Brain microvascular endothelial cell (primary cell): ENCODE measurements around the gene SURF6.
"Not testable (repeated sequence)": the region's sequence is repeated elsewhere in the genome, so short reads cannot be mapped to it uniquely, and the experiment has no call there.

Experiments
- DNase-seq: peaks from one replicate; pipeline ENCODE4 v3.0.0-alpha.2; 2020
- H3K27ac ChIP-seq: fragments of 250-450 bp; sonication (Bioruptor Pico); 2 replicates; pipeline ENCODE4 v1.5.1; 2020; ENCODE audit warnings: mild to moderate bottlenecking, moderate library complexity
- H3K27me3 ChIP-seq: fragments of 250-450 bp; sonication (Bioruptor Pico); replicated peaks from 2 replicates; pipeline ENCODE4 v1.5.1; 2020; ENCODE audit warnings: mild to moderate bottlenecking
- H3K36me3 ChIP-seq: fragments of 250-450 bp; sonication (Bioruptor Pico); replicated peaks from 2 replicates; pipeline ENCODE4 v1.5.1; 2020; ENCODE audit warnings: mild to moderate bottlenecking
- H3K4me3 ChIP-seq: 2 replicates; pipeline ENCODE4 v1.5.1; 2011; ENCODE audit warnings: low read depth, mild to moderate bottlenecking, control low read depth, low read length, moderate library complexity
- CTCF ChIP-seq: IDR thresholded peaks from 2 replicates; pipeline ENCODE4 v1.5.1; 2011; ENCODE audit warnings: low read depth, mild to moderate bottlenecking, moderate library complexity, low read length, control low read depth, inconsistent platforms; ENCODE audit errors: missing control alignments
- in situ Hi-C: cut with HindIII; loops from 2 replicates; pipeline ENCODE4 v1.10.0; 2017; ENCODE audit warnings: low sequenced_read_pairs, low pct_ligation_motif_present

Gene SURF6

GRCh38 chr9:133301253-133302230, 34.4 kb downstream of the SURF6 start:
- no peak for TF ChIP-seq CTCF

DNA sequence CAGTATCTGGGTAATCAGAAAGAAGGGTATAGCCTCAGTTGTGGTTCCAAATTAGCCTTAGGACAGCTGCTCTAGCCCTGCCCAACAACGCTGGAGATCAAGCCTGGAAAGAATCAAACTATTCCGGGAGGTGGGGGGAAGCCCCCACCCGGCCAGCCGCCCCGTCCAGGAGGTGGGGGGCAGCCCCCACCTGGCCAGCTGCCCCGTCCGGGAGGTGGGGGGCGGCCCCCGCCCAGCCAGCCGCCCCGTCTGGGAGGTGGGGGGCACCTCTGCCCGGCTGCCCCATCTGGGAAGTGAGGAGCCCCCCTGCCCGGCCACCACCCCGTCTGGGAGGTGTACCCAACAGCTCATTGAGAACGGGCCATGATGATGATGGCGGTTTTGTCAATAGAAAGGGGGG, 36.0 kb downstream of the SURF6 start:
- DNase-seq, in situ Hi-C loops, H3K27ac ChIP-seq: not testable (repeated sequence)

More at GRCh38 chr9:133301253-133302230, 34.4 kb downstream of the SURF6 start:
- no peak for DNase-seq
- Histone ChIP-seq H3K4me3 (no peak overlapping the region), H3K36me3 (no peaks in the 10 kb centered on the region), H3K27me3 (no peaks in the 10 kb centered on the region), H3K27ac (no peak overlapping the region)
- in situ Hi-C loops = no loop called here

GRCh38 chr9:133294257-133294656, 41.7 kb downstream of the SURF6 start:
- no peak overlapping the region for H3K4me3 ChIP-seq
- TF ChIP-seq CTCF = no peak
- DNase-seq = no peak
- no peaks in the 10 kb centered on the region for H3K36me3 ChIP-seq
- H3K27ac ChIP-seq = no peak overlapping the region
- H3K27me3 ChIP-seq = no peaks in the 10 kb centered on the region
- in situ Hi-C loops = no loop called here

More for the DNA sequence above, 36.0 kb downstream of the SURF6 start:
- not testable (repeated sequence) for H3K4me3 ChIP-seq, H3K36me3 ChIP-seq, H3K27me3 ChIP-seq

DNA sequence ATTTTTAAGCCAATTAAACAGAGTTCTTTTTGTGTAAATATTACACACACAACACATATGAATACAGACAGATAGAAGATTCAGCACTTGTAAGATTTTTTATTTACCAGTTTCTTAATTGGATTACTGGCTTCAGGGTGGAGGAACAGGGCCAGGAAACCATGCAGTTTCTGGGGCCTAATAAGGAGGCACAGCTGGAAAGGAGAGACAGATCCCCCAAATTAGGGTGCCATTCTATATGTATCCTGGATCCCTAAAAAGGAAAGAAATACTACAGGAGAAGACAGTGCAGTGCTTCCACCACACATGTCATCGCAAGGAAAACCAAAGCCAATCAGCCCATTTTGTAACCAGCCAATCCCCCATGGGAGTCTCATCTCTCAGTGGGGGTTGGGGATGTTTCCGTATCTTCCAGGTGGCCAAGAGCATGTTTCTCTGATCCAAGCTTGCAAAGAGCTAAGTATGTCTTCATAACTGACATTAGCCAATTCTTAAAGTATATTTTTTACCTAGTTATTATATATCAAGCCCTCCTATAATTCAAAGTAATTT, 45.2 kb downstream of the SURF6 start:
- H3K27me3 ChIP-seq = no peaks in the 10 kb centered on the region
- no peak for DNase-seq
- no peak overlapping the region for H3K4me3 ChIP-seq
- H3K27ac ChIP-seq = no peak overlapping the region
- TF ChIP-seq CTCF = no peak
- in situ Hi-C loops = no loop called here
- no peaks in the 10 kb centered on the region for H3K36me3 ChIP-seq

- Histone ChIP-seq H3K27ac (no peak overlapping the region), H3K27me3 (no peaks in the 10 kb centered on the region), H3K36me3 (no peaks in the 10 kb centered on the region), H3K4me3 (no peak overlapping the region)
- DNase-seq = no peak
- in situ Hi-C loops = no loop called here
- no peak for TF ChIP-seq CTCF
Measured at GRCh38 chr9:133286523-133286922, 49.5 kb downstream of the SURF6 start.

GRCh38 chr9:133285252-133285775, 50.7 kb downstream of the SURF6 start:
- no peak for TF ChIP-seq CTCF
- no peak for DNase-seq
- Histone ChIP-seq H3K27me3 (no peaks in the 10 kb centered on the region), H3K4me3 (no peak overlapping the region), H3K36me3 (no peaks in the 10 kb centered on the region), H3K27ac (no peak overlapping the region)
- in situ Hi-C loops = no loop called here
